ENCODE results near the gene SAPCD1. TPM values are rescaled to one million over a fixed set of nuclear protein-coding genes. Genes with fewer than 3 reads are reported as not detected.

SAPCD1 gene
- total RNA-seq, 1 experiment from 2014 or later: 3.2 TPM

GRCh38 chr6:31722173-31722572 lies 40.3 kb upstream of the SAPCD1 start:
- Mint-ChIP-seq H3K27ac (no peak overlapping the region), H3K36me3 (ENCODE audit: insufficient read depth in 1 of 3, low read depth in 3 of 3) (peaks cover 5 to 17% (median 17%) of the 10 kb centered on the region in 3 experiments; a peak in 6 of 7 replicates), H3K4me3 (no peak overlapping the region), H3K4me1 (peaks cover 18 to 22% of the 10 kb centered on the region in 2 experiments), H3K9me3 (no peaks in the 10 kb centered on the region), H3K27me3 (ENCODE audit: low read depth) (no peaks in the 10 kb centered on the region)
- Histone ChIP-seq H3K23ac (ENCODE audit: insufficient read length, low read depth, low read length) (no peak overlapping the region), H3K9me3 (ENCODE audit: control insufficient read depth, low read depth, low read length) (no peaks in the 10 kb centered on the region), H2AK5ac (ENCODE audit: insufficient read length, low read length) (no peak overlapping the region), H2AFZ (ENCODE audit: low read length) (no peak overlapping the region), H3K56ac (ENCODE audit: insufficient read length, low read depth, low read length) (no peak overlapping the region), H4K91ac (ENCODE audit: insufficient read length, low read depth, low read length) (no peak overlapping the region), H4K5ac (ENCODE audit: insufficient read length, low read depth, low read length) (no peak overlapping the region), H2BK15ac (ENCODE audit: low read depth, low read length) (no peak overlapping the region), H3K14ac (ENCODE audit: insufficient read depth, low read length) (no peak overlapping the region), H3K9ac (ENCODE audit: extremely low read depth, insufficient read length, low read length) (no peak overlapping the region), H3K27ac (ENCODE audit: insufficient read length, low read depth, low read length) (no peak overlapping the region), H3K79me2 (ENCODE audit: insufficient read depth, low read length) (no peaks in the 10 kb centered on the region), H2BK12ac (ENCODE audit: insufficient read length, low read depth, low read length) (no peak overlapping the region), H4K8ac (replicated peaks; ENCODE audit: insufficient read length, low read depth, low read length) (no peak overlapping the region), H3K4me1 (ENCODE audit: insufficient read depth, low read length) (peaks cover 6% of the 10 kb centered on the region; the same call in 1 of the 2 replicates), H3K4ac (ENCODE audit: low read depth, low read length) (no peak overlapping the region), H3K23me2 (ENCODE audit: insufficient read length, low read depth, low read length, poor library complexity, severe bottlenecking) (no peaks in the 10 kb centered on the region), H3T11ph (ENCODE audit: low read length) (no peak overlapping the region), H3K79me1 (ENCODE audit: insufficient read depth, low read depth, low read length, poor library complexity, severe bottlenecking) (no peaks in the 10 kb centered on the region), H2BK20ac (ENCODE audit: low read depth, low read length, poor library complexity, severe bottlenecking) (no peak overlapping the region), H3K27me3 (ENCODE audit: insufficient read depth, low read length) (no peaks in the 10 kb centered on the region), H2BK5ac (ENCODE audit: insufficient read length, low read length) (no peak overlapping the region), H3K18ac (ENCODE audit: insufficient read length, low read depth, low read length) (no peak overlapping the region), H3K4me2 (ENCODE audit: insufficient read depth, insufficient read length, low read length) (no peak overlapping the region), H2BK120ac (ENCODE audit: low read depth, low read length, poor library complexity, severe bottlenecking) (no peak overlapping the region), H4K20me1 (ENCODE audit: control insufficient read depth, insufficient read depth, insufficient read length) (no peaks in the 10 kb centered on the region)
- no peak for DNase-seq
- TF ChIP-seq CTCF (conservative IDR thresholded peaks at IDR 0.05): no peak
- no CpG with 5 or more reads among the region's 3 CpGs for WGBS (ENCODE audit: extremely low coverage, insufficient read length, low lambda C conversion rate)
